PC-3 (cell line): ENCODE results near the gene EFNA5. TPM values are rescaled to one million over a fixed set of nuclear protein-coding genes. Genes with fewer than 3 reads are reported as not detected.

Source experiments
- ATAC-seq: fragments of 200-7000 bp; cut with Tn5 transposase; 2 replicates; pipeline ENCODE4 v1.9.1; 2020; ENCODE audit warnings: mild to moderate bottlenecking, moderate library complexity
- BruUV-seq: library from RNA; stranded (reverse); fragments of 400-500 nt; replicated peaks from 2 replicates; lab custom pipeline; 2021; lab: Mats Ljungman, UMichigan
- CTCF ChIA-PET: fragments of 300-600 bp; sonication (Branson Sonifier 250); formaldehyde crosslinking; loops from one replicate; lab custom pipeline; 2022; ENCODE audit warnings: antibody characterized with exemption; lab: Charles Lee
- POLR2A ChIA-PET: fragments of 300-600 bp; sonication (Branson Sonifier 250); formaldehyde crosslinking; loops from one replicate; lab custom pipeline; 2022; ENCODE audit warnings: antibody characterized with exemption; ENCODE audit not compliant: unreplicated experiment; lab: Charles Lee
- DNase-seq: peaks from one replicate; pipeline ENCODE4 v3.0.0-alpha.2; 2015
- H2AFZ ChIP-seq: fragments of 300-600 bp; sonication (generic); 2 replicates; pipeline ENCODE4 v1.6.0; 2016; ENCODE audit warnings: antibody characterized with exemption, low read length
- H3F3A ChIP-seq: fragments of 300-600 bp; sonication (generic); one replicate; pipeline ENCODE4 v1.6.0; 2017; ENCODE audit warnings: antibody characterized with exemption, low read length, control low read depth, mild to moderate bottlenecking; ENCODE audit not compliant: unreplicated experiment
- H3K27ac ChIP-seq: fragments of 300-600 bp; sonication (generic); 2 replicates; pipeline ENCODE4 v1.5.1; 2016; ENCODE audit warnings: mild to moderate bottlenecking, low read length
- H3K27me3 ChIP-seq: fragments of 300-600 bp; sonication (generic); 2 replicates; pipeline ENCODE4 v1.6.1; 2016; ENCODE audit warnings: low read length, mixed read lengths
- H3K36me3 ChIP-seq: fragments of 300-600 bp; sonication (generic); 2 replicates; pipeline ENCODE4 v1.6.1; 2016; ENCODE audit warnings: low read depth, mixed run types, low read length, mixed read lengths
- H3K4me1 ChIP-seq: fragments of 300-600 bp; sonication (generic); 2 replicates; pipeline ENCODE4 v1.5.1; 2016; ENCODE audit warnings: low read length; ENCODE audit not compliant: insufficient read depth
- H3K4me2 ChIP-seq: fragments of 300-600 bp; sonication (generic); 2 replicates; pipeline ENCODE4 v1.6.0; 2016; ENCODE audit warnings: low read length
- H3K4me3 ChIP-seq: fragments of 300-600 bp; sonication (generic); 2 replicates; pipeline ENCODE4 v1.5.1; 2016; ENCODE audit warnings: mild to moderate bottlenecking, low read length, mixed read lengths
- H3K79me2 ChIP-seq: fragments of 300-600 bp; sonication (generic); 2 replicates; pipeline ENCODE4 v1.6.1; 2017; ENCODE audit warnings: low read length, mixed read lengths
- H3K9ac ChIP-seq: fragments of 300-600 bp; sonication (generic); 2 replicates; pipeline ENCODE4 v1.6.0; 2016; ENCODE audit warnings: mild to moderate bottlenecking, low read length
- H3K9me2 ChIP-seq: fragments of 300-600 bp; sonication (generic); replicated peaks from 2 replicates; pipeline ENCODE4 v1.6.1; 2016; ENCODE audit warnings: mixed run types, low read length, mixed read lengths
- H3K9me3 ChIP-seq: fragments of 300-600 bp; sonication (generic); 2 replicates; pipeline ENCODE4 v1.6.1; 2016; ENCODE audit warnings: low read length, mixed read lengths
- H4K20me1 ChIP-seq: fragments of 300-600 bp; sonication (generic); 2 replicates; pipeline ENCODE4 v1.6.1; 2016; ENCODE audit warnings: low read length, mixed read lengths
- CTCF ChIP-seq: fragments of 300-600 bp; sonication (generic); conservative IDR thresholded peaks from 2 replicates; pipeline ENCODE4 v1.5.1; 2017; ENCODE audit warnings: antibody characterized with exemption, low read depth, mild to moderate bottlenecking, low read length
- EZH2 ChIP-seq: fragments of 300-600 bp; sonication (generic); IDR thresholded peaks from one replicate; pipeline ENCODE4 v1.6.1; 2017; ENCODE audit warnings: antibody characterized with exemption, mild to moderate bottlenecking, low read length; ENCODE audit not compliant: unreplicated experiment
- EZH2phosphoT487 ChIP-seq: fragments of 300-600 bp; sonication (generic); IDR thresholded peaks from 2 replicates; pipeline ENCODE4 v1.6.1; 2018; ENCODE audit warnings: mild to moderate bottlenecking, antibody characterized with exemption, low read length, borderline replicate concordance
- intact Hi-C: fragments of 100-400 bp; cut with micrococcal nuclease; formaldehyde crosslinking; loops from 2 replicates; pipeline ENCODE4 v1.9.0; 2023
- total RNA-seq: library from RNA; depleted of rRNA; stranded (reverse); fragments of >200 nt; gene quantifications from 2 replicates; pipeline ENCODE4 v1.2.3, GENCODE V29; 2014

The EFNA5 gene
- total RNA-seq, 1 experiment from 2014 or later, result 5.4 TPM

- ChIA-PET CTCF (no interaction called here), POLR2A (no interaction called here)
- Histone ChIP-seq H3K79me2 (peaks cover 22% of the 10 kb centered on the region; the same call in 1 of the 2 replicates), H3K27ac (no peak overlapping the region), H3F3A (no peaks in the 10 kb centered on the region), H4K20me1 (no peaks in the 10 kb centered on the region), H3K9ac (no peak overlapping the region), H3K4me2 (no peak overlapping the region), H2AFZ (no peak overlapping the region), H3K9me3 (no peaks in the 10 kb centered on the region), H3K9me2 (no peaks in the 10 kb centered on the region), H3K4me3 (no peak overlapping the region), H3K4me1 (peaks cover 7% of the 10 kb centered on the region; the same call in 1 of the 2 replicates), H3K27me3 (no peaks in the 10 kb centered on the region), H3K36me3 (no peaks in the 10 kb centered on the region)
- intact Hi-C loops, result no loop called here
- ATAC-seq (no peak; the same call in 1 of the 2 replicates), DNase-seq (no peak)
- no TSS peak for BruUV-seq
- no peak for TF ChIP-seq CTCF
- no peak for TF ChIP-seq EZH2phosphoT487
Measured at GRCh38 chr5:107618242-107618641, 52.5 kb downstream of the EFNA5 start.

- Histone ChIP-seq H2AFZ (no peak overlapping the region), H3K27me3 (no peaks in the 10 kb centered on the region), H3F3A (no peaks in the 10 kb centered on the region), H3K4me1 (peaks cover 7% of the 10 kb centered on the region; the same call in 1 of the 2 replicates), H3K79me2 (peaks cover 25% of the 10 kb centered on the region; the same call in 1 of the 2 replicates), H3K27ac (no peak overlapping the region), H3K4me2 (no peak overlapping the region), H3K9ac (no peak overlapping the region), H3K36me3 (no peaks in the 10 kb centered on the region), H4K20me1 (no peaks in the 10 kb centered on the region), H3K4me3 (no peak overlapping the region), H3K9me3 (no peaks in the 10 kb centered on the region), H3K9me2 (no peaks in the 10 kb centered on the region)
- ChIA-PET CTCF (no interaction called here), POLR2A (no interaction called here)
- BruUV-seq, result no TSS peak
- no peak for DNase-seq
- intact Hi-C loops, result no loop called here
- TF ChIP-seq EZH2 (no peak), EZH2phosphoT487 (no peak), CTCF (no peak)
- no peak for ATAC-seq
Measured at GRCh38 chr5:107617052-107617451, 53.7 kb downstream of the EFNA5 start.

GRCh38 chr5:107616213-107616612 lies 54.5 kb downstream of the EFNA5 start:
- H3K27me3 ChIP-seq, result no peaks in the 10 kb centered on the region
- BruUV-seq, result no TSS peak
- TF ChIP-seq CTCF, result no peak
- no peak for TF ChIP-seq EZH2
- TF ChIP-seq EZH2phosphoT487, result no peak
- H3K27ac ChIP-seq, result no peak overlapping the region
- ATAC-seq, result no peak
- H3K4me2 ChIP-seq, result no peak overlapping the region
- ChIA-PET POLR2A (no interaction called here), CTCF (no interaction called here)
- H4K20me1 ChIP-seq, result no peaks in the 10 kb centered on the region
- no peak overlapping the region for H3K9ac ChIP-seq
- no peaks in the 10 kb centered on the region for H3K9me2 ChIP-seq
- H3K9me3 ChIP-seq, result no peaks in the 10 kb centered on the region
- H2AFZ ChIP-seq, result no peak overlapping the region
- H3F3A ChIP-seq, result no peaks in the 10 kb centered on the region
- peaks cover 7% of the 10 kb centered on the region; the same call in 1 of the 2 replicates for H3K4me1 ChIP-seq
- DNase-seq, result no peak
- peaks cover 25% of the 10 kb centered on the region; the same call in 1 of the 2 replicates for H3K79me2 ChIP-seq
- intact Hi-C loops, result no loop called here
- H3K36me3 ChIP-seq, result no peaks in the 10 kb centered on the region
- H3K4me3 ChIP-seq, result no peak overlapping the region
